ENCODE data around the gene STX1B. TPM values are rescaled to one million over a fixed set of nuclear protein-coding genes. Genes with fewer than 3 reads are reported as not detected.

STX1B gene
- total RNA-seq (2021; fragmentation: NEBNext Ultra II Directional; extraction: Animal tissue kit (Norgen Biotek cat#: 25700)): 1 to 10 TPM; 6.7 to 9.9 (median 7.1) TPM
- long read RNA-seq, partial matches to known transcripts: 1 of 2 reads
- long read RNA-seq, other reads (novel, unspliced or antisense): 0 of 2 reads

DNA sequence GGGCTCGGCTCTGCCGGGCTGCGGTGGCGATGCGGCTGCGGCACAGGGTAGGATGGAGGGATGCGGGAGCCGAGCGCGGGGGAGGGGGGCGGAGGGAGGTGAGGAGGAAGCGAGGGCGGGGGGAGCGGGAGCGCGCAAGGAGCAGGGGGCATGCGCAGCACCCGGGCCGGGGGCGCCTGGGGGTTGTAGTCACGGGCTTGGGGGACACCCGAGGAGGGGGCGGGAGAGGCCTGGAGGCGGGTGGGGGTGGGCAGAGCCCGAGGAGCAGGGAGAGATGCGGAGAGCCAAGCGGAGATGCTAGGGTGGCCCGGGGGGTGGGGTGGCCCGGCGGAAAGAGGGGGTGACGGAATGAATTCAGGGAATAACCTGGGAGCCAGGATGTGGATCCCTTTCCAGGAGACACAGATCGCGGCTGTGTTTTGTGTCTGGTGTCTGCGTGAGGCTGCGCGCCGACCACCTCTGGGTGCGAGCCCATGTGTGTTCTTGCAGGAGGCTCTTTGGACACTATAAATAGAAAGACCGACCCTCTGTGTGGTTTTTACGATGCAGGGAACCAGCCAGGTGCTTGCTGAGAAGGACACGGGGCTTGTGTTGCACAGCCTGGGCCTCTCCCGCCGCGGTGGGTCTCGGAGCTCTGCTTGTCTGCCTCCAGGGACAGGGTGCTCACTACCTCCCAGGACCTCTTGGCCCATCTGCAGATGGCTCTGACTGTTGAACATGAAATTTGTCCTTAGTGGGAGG, at the start of gene STX1B:
Gene STX1B (minus strand): TSS at position 54 of the 741 bp plus-strand sequence. CDS start 242 bp downstream, outside the sequence.
- DNase-seq: no peak
- Mint-ChIP-seq H3K27me3 (ENCODE audit: insufficient read depth) (peaks cover 9% of the 10 kb centered on the region), H3K36me3 (ENCODE audit: low read depth) (peaks cover 6% of the 10 kb centered on the region; the same call in 1 of the 2 replicates), H3K4me1 (ENCODE audit: low read depth) (peaks cover 41% of the 10 kb centered on the region), H3K9me3 (no peaks in the 10 kb centered on the region), H3K4me3 (peak within 1 kb of the TSS; percentile 88), H3K27ac (peak within 1 kb of the TSS; percentile 77)
- TF ChIP-seq, protein P1, sequence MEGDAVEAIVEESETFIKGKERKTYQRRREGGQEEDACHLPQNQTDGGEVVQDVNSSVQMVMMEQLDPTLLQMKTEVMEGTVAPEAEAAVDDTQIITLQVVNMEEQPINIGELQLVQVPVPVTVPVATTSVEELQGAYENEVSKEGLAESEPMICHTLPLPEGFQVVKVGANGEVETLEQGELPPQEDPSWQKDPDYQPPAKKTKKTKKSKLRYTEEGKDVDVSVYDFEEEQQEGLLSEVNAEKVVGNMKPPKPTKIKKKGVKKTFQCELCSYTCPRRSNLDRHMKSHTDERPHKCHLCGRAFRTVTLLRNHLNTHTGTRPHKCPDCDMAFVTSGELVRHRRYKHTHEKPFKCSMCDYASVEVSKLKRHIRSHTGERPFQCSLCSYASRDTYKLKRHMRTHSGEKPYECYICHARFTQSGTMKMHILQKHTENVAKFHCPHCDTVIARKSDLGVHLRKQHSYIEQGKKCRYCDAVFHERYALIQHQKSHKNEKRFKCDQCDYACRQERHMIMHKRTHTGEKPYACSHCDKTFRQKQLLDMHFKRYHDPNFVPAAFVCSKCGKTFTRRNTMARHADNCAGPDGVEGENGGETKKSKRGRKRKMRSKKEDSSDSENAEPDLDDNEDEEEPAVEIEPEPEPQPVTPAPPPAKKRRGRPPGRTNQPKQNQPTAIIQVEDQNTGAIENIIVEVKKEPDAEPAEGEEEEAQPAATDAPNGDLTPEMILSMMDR (IDR thresholded peaks at IDR 0.05): no peak

GRCh38 chr16:31055613-31056012, 45.2 kb upstream of the STX1B start:
- no peak overlapping the region for H3K4me3 Mint-ChIP-seq
- TF ChIP-seq, protein P1 (IDR thresholded peaks at IDR 0.05): no peak
- peaks cover 2% of the 10 kb centered on the region for H3K27me3 Mint-ChIP-seq (ENCODE audit: insufficient read depth)
- peaks cover 24% of the 10 kb centered on the region for H3K4me1 Mint-ChIP-seq (ENCODE audit: low read depth)
- no peaks in the 10 kb centered on the region for H3K9me3 Mint-ChIP-seq
- no peak overlapping the region for H3K27ac Mint-ChIP-seq
- peaks cover 18% of the 10 kb centered on the region for H3K36me3 Mint-ChIP-seq (ENCODE audit: low read depth)
- DNase-seq: no peak

- peak; percentile 95 for DNase-seq
- Mint-ChIP-seq H3K27me3 (ENCODE audit: insufficient read depth) (peaks cover 4% of the 10 kb centered on the region), H3K4me1 (ENCODE audit: low read depth) (peaks cover 24% of the 10 kb centered on the region), H3K9me3 (no peaks in the 10 kb centered on the region), H3K4me3 (peak overlapping the region; percentile 61), H3K36me3 (ENCODE audit: low read depth) (peaks cover 18% of the 10 kb centered on the region), H3K27ac (peak overlapping the region; percentile 98)
- TF ChIP-seq, protein P1 (IDR thresholded peaks at IDR 0.05): no peak
These were observed 41.7 kb upstream of the STX1B start for GRCh38 chr16:31052114-31052513.

GRCh38 chr16:31050280-31051030, 40.0 kb upstream of the STX1B start:
- DNase-seq: no peak
- Mint-ChIP-seq H3K4me3 (no peak overlapping the region), H3K36me3 (ENCODE audit: low read depth) (peaks cover 5% of the 10 kb centered on the region), H3K9me3 (no peaks in the 10 kb centered on the region), H3K27ac (0 out of 2 replicates have a peak overlapping the region, but pooled peaks have one; percentile 29), H3K27me3 (ENCODE audit: insufficient read depth) (peaks cover 4% of the 10 kb centered on the region), H3K4me1 (ENCODE audit: low read depth) (peaks cover 24% of the 10 kb centered on the region)
- TF ChIP-seq, protein P1 (IDR thresholded peaks at IDR 0.05): no peak

- no peak overlapping the region for H3K4me3 Mint-ChIP-seq
- no peaks in the 10 kb centered on the region for H3K9me3 Mint-ChIP-seq
- no peak for DNase-seq
- no peak overlapping the region for H3K27ac Mint-ChIP-seq
- H3K36me3 Mint-ChIP-seq (ENCODE audit: low read depth): peaks cover 8% of the 10 kb centered on the region; the same call in 1 of the 2 replicates
- TF ChIP-seq, protein P1 (IDR thresholded peaks at IDR 0.05): no peak
- H3K4me1 Mint-ChIP-seq (ENCODE audit: low read depth): no peaks in the 10 kb centered on the region
- peaks cover 2% of the 10 kb centered on the region for H3K27me3 Mint-ChIP-seq (ENCODE audit: insufficient read depth)
These were observed 33.6 kb upstream of the STX1B start for GRCh38 chr16:31043898-31044481.
